HepG2 (cell line): ENCODE results near the gene MC2R. TPM values are rescaled to one million over a fixed set of nuclear protein-coding genes. Genes with fewer than 3 reads are reported as not detected.

Experiments
- ATAC-seq: fragments of 200-7000 bp; cut with Tn5 transposase; 3 replicates; pipeline ENCODE4 v1.9.1; 2020; ENCODE audit warnings: mild to moderate bottlenecking, moderate library complexity
- BruUV-seq: library from RNA; stranded (reverse); fragments of 400-500 nt; replicated peaks from 2 replicates; lab custom pipeline; 2021; lab: Mats Ljungman, UMichigan
- CTCF ChIA-PET: fragments of 300-600 bp; formaldehyde crosslinking; extraction: SDS; loops from one replicate; lab custom pipeline; 2021; ENCODE audit warnings: low total read pairs, inconsistent platforms, low intra/inter-chr PET ratio; lab: Yijun Ruan, JAX
- POLR2A ChIA-PET: fragments of 350-600 bp; sonication (Branson Sonifier 250); formaldehyde crosslinking; loops from one replicate; lab custom pipeline; 2020; ENCODE audit warnings: antibody characterized with exemption, inconsistent platforms; lab: Yijun Ruan, JAX
- DNase-seq: peaks from one replicate; pipeline ENCODE4 v3.0.0-alpha.2; 2015; ENCODE audit warnings: low spot score
- FAIRE-seq: peaks from 3 replicates; lab custom pipeline; 2011; peaks lifted over from hg19 to GRCh38; lab: Jason Lieb, UNC
- H2AFZ ChIP-seq: one replicate; pipeline ENCODE4 v1.6.1; 2011; ENCODE audit warnings: low read length, inconsistent platforms
- H3K27ac ChIP-seq: fragments of 300-600 bp; 3 replicates; pipeline ENCODE4 v1.8.0; 2011; ENCODE audit warnings: mixed run types, mild to moderate bottlenecking, mixed read lengths, low read length, inconsistent platforms; ENCODE audit not compliant: insufficient read depth; ENCODE audit errors: extremely low read length
- H3K27me3 ChIP-seq, 2 experiments: fragments of 200-600 bp in 1 of 2; 2 replicates in 1 of 2; 3 replicates in 1 of 2; pipeline versions ENCODE4 v1.6.0 to v1.8.0; 2011; ENCODE audit warnings: low read length in 2 of 2, mild to moderate bottlenecking in 2 of 2, moderate library complexity in 2 of 2, inconsistent platforms in 1 of 2; ENCODE audit not compliant: insufficient read depth in 2 of 2, control insufficient read depth in 1 of 2
- H3K36me3 ChIP-seq, 2 experiments: fragments of 200-600 bp in 1 of 2; replicated peaks in 1 of 2; 2 replicates in 1 of 2; 3 replicates in 1 of 2; pipeline versions ENCODE4 v1.5.1 to v1.8.0; 2011; ENCODE audit warnings: low read length in 2 of 2, inconsistent platforms in 1 of 2; ENCODE audit not compliant: insufficient read depth in 2 of 2, control insufficient read depth in 1 of 2
- H3K4me1 ChIP-seq: 2 replicates; pipeline ENCODE4 v1.5.1; 2012; ENCODE audit warnings: low read length, inconsistent platforms; ENCODE audit not compliant: insufficient read depth
- H3K4me2 ChIP-seq: 2 replicates; pipeline ENCODE4 v1.6.0; 2011; ENCODE audit warnings: low read depth, low read length, inconsistent platforms
- H3K4me3 ChIP-seq, 3 experiments: fragments of 200-600 bp in 1 of 3; sonication (generic), shearing (Covaris generic) in 1 of 3; replicated peaks in 1 of 3; 2 replicates each; pipeline ENCODE4 v1.5.1; 2011 to 2016; ENCODE audit warnings: low read length in 3 of 3, inconsistent platforms in 2 of 3, low read depth in 2 of 3, mild to moderate bottlenecking in 2 of 3, control low read depth in 1 of 3, mixed read lengths in 1 of 3; ENCODE audit not compliant: insufficient read depth in 1 of 3
- H3K79me2 ChIP-seq: one replicate; pipeline ENCODE4 v1.6.1; 2011; ENCODE audit warnings: low read length, inconsistent platforms; ENCODE audit not compliant: insufficient read depth
- H3K9ac ChIP-seq: 2 replicates; pipeline ENCODE4 v1.6.0; 2011; ENCODE audit warnings: mild to moderate bottlenecking, low read depth, low read length, inconsistent platforms; ENCODE audit not compliant: insufficient read depth
- H3K9me3 ChIP-seq: 2 replicates; pipeline ENCODE4 v1.5.1; 2012; ENCODE audit warnings: mild to moderate bottlenecking, low read length
- H4K20me1 ChIP-seq: 2 replicates; pipeline ENCODE4 v1.6.0; 2011; ENCODE audit warnings: inconsistent platforms, mild to moderate bottlenecking, low read length, moderate library complexity; ENCODE audit not compliant: insufficient read depth
- CENPX ChIP-seq: sonication (generic); formaldehyde crosslinking; IDR thresholded peaks from 2 replicates; pipeline ENCODE4 v1.9.0; 2021; ENCODE audit warnings: mild to moderate bottlenecking, missing genetic modification reagents, moderate library complexity
- ZMYM2 ChIP-seq: sonication (generic); formaldehyde crosslinking; IDR thresholded peaks from 2 replicates; pipeline ENCODE4 v1.8.0; 2022; ENCODE audit warnings: mild to moderate bottlenecking, missing genetic modification reagents
- ZNF512 ChIP-seq: sonication (generic); formaldehyde crosslinking; IDR thresholded peaks from 2 replicates; pipeline ENCODE4 v1.4.0; 2020; ENCODE audit warnings: mild to moderate bottlenecking, missing genetic modification reagents
- ZNF609 ChIP-seq: sonication (generic); formaldehyde crosslinking; IDR thresholded peaks from 2 replicates; pipeline ENCODE4 v1.4.0; 2020; ENCODE audit warnings: mild to moderate bottlenecking, missing genetic modification reagents, borderline replicate concordance
- WGBS: methylation state at CpG from one replicate; pipeline ENCODE4 v1.1.6; 2017; ENCODE audit warnings: low lambda C conversion rate; 5-methylcytosine and 5-hydroxymethylcytosine counted together
- in situ Hi-C: cut with HindIII; loops from 2 replicates; pipeline ENCODE4 v1.10.0; 2017; ENCODE audit warnings: low pct_unique_long_range_greater_than_20kb; ENCODE audit not compliant: extremely low pct_ligation_motif_present
- intact Hi-C: fragments of 100-400 bp; cut with micrococcal nuclease; formaldehyde crosslinking; loops from one replicate; pipeline ENCODE4 v1.10.0; 2022; ENCODE audit not compliant: unreplicated experiment
- polyA plus RNA-seq, 8 experiments: library from polyadenylated mRNA; depleted of rRNA in 3 of 8; stranded (reverse) in 7 of 8; unstranded in 1 of 8; fragments of >200 nt; fragmentation: Illumina TruSeq in 4 of 8; extraction: Trizol in 4 of 8; gene quantifications; 2 replicates each; pipeline versions ENCODE4 v1.2.1 to v1.2.3, GENCODE V29; 2011 to 2016; ENCODE audit warnings: low read depth in 4 of 8, missing spikeins in 1 of 8, mixed read lengths in 1 of 8; ENCODE audit not compliant: insufficient read depth in 1 of 8
- total RNA-seq, 5 experiments: library from RNA; depleted of rRNA; stranded (reverse); fragments of >200 nt; fragmentation: Illumina TruSeq; extraction: Trizol; gene quantifications; 2 replicates each; pipeline ENCODE4 v1.2.3, GENCODE V29; 2016; ENCODE audit warnings: low read depth in 1 of 5

MC2R gene
- total and polyA plus RNA-seq, 2 of the 13 experiments (the other 11 are each of a cell fraction or from before 2014, with no cell fraction given) = not detected

DNA sequence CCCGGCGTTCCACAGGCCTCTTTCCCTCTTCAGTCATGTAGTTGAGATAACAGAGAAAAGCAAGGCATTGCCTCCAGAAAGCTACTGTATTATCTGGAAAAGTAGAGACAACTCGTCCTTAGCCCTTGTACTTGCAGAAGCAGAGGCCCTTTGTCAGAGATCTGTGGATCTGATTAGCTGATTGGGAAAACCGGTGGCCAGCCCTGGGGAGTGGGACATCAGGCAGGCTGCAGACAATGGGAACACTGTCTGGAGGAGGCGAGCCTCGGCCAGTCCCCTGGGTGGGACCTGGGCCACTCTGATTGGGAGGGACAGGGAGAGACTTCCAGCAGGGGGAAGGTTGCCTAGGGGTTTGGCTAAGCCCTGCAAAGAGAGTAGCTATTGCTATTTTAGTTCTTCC, 1.2 kb upstream of the MC2R start:
- CTCF ChIA-PET = no interaction called here
- Histone ChIP-seq H3K36me3 (no peaks in the 10 kb centered on the region), H3K27me3 (peaks cover 5 to 48% of the 10 kb centered on the region in 2 experiments; a peak in 3 of 5 replicates), H3K4me2 (no peak overlapping the region), H3K9me3 (no peaks in the 10 kb centered on the region), H3K79me2 (no peaks in the 10 kb centered on the region), H3K4me1 (peaks cover 8% of the 10 kb centered on the region), H3K4me3 (no peak overlapping the region), H2AFZ (no peak overlapping the region), H3K9ac (no peak overlapping the region), H3K27ac (no peak overlapping the region), H4K20me1 (no peaks in the 10 kb centered on the region)
- DNase-seq (no peak), FAIRE-seq (no peak), ATAC-seq (no peak)
- TF ChIP-seq ZNF609 (CRISPR knock-in tag) (no peak), ZNF512 (CRISPR knock-in tag) (no peak), ZMYM2 (CRISPR knock-in tag) (no peak), CENPX (no peak)
- intact Hi-C loops = no loop called here
- no TSS peak for BruUV-seq
- POLR2A ChIA-PET = no interaction called here
- in situ Hi-C loops = no loop called here
- WGBS = 33% methylated on average over 6 of the region's 6 CpGs
